Measurements from ENCODE around the gene ANKRD55. TPM values are rescaled to one million over a fixed set of nuclear protein-coding genes. Genes with fewer than 3 reads are reported as not detected.
"Not testable (repeated sequence)": the region's sequence is repeated elsewhere in the genome, so short reads cannot be mapped to it uniquely, and the experiment has no call there.

The ANKRD55 gene
- total RNA-seq, 5 donors from 2014 or later (not counting 1 experiment from before 2014, with no cell fraction given): 2.8 to 19.9 (median 3.4) TPM

DNA sequence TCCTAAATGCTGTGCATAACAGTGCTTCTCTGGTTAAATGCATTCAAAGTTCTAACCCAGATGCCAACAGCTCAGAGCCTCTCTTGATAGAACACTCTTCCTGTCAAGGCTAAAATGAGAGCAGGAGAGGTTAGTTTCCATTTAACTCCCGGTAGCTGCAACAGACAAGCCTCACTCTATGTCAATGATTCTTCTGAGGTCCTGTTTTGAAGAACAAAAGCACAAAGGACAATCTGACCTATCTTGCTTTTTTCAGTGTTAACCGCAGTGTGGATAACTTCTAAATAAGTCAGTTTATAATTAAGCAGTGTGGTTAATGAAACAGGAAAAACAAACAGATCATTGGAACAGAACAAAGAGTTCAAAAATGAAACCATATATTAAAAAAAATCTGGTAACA is 80.7 kb downstream of the ANKRD55 start:
- peak in 1 of 35 experiments; percentile 55 for DNase-seq
- WGBS (ENCODE audit: insufficient coverage): no CpG with 5 or more reads among the region's 2 CpGs
- POLR2A ChIA-PET: interaction anchor here in 1 of 2 donors (0.6 kb wide), 1 partner anchor 57 kb away, joined by 9 read pairs; no protein-coding TSS in a partner anchor
- Histone ChIP-seq H3K4me3 (ENCODE audit: control insufficient read depth in 1 of 2, extremely low read depth in 1 of 2, low read length in 1 of 2) (peak overlapping the region in 1 of 2 donors; percentile 44), H3K27me3 (replicated peaks in 1 of 2; ENCODE audit: control insufficient read depth in 2 of 2, extremely low read depth in 1 of 2, insufficient read depth in 2 of 2, low read length in 1 of 2) (no peaks in the 10 kb centered on the region), H3K4me1 (ENCODE audit: control insufficient read depth in 1 of 2, extremely low read depth in 1 of 2, insufficient read depth in 2 of 2, low read length in 2 of 2) (peaks cover 63 to 74% of the 10 kb centered on the region in 2 experiments), H3K9me3 (no peaks in the 10 kb centered on the region), H3K27ac (ENCODE audit: low read length) (peak overlapping the region; percentile 30), H3K36me3 (ENCODE audit: control insufficient read depth in 2 of 2, extremely low read depth in 1 of 2, insufficient read depth in 1 of 2, low read length in 1 of 2) (no peaks in the 10 kb centered on the region)
- CTCF ChIA-PET: no interaction called here
- peak; percentile 21 to 47 (median 39) for ATAC-seq (replicated peaks in 1 of 4)
- Mint-ChIP-seq H3K27ac (peak overlapping the region; percentile 88 to 91), H3K36me3 (no peaks in the 10 kb centered on the region), H3K27me3 (no peaks in the 10 kb centered on the region), H3K9me3 (no peaks in the 10 kb centered on the region), H3K4me1 (peaks cover 65 to 77% (median 73%) of the 10 kb centered on the region in 3 donors), H3K4me3 (peak overlapping the region; percentile 50 to 61 (median 53))

- peaks cover 56 to 71% of the 10 kb centered on the region in 2 experiments for H3K4me1 ChIP-seq (ENCODE audit: control insufficient read depth in 1 of 2, extremely low read depth in 1 of 2, insufficient read depth in 2 of 2, low read length in 2 of 2)
- H3K4me3 ChIP-seq (ENCODE audit: control insufficient read depth in 1 of 2, extremely low read depth in 1 of 2, low read length in 1 of 2); H3K27me3 Mint-ChIP-seq; H3K4me3 Mint-ChIP-seq; ATAC-seq (replicated peaks in 1 of 4); H3K9me3 Mint-ChIP-seq; H3K36me3 Mint-ChIP-seq; H3K27ac ChIP-seq (ENCODE audit: low read length); DNase-seq; H3K27me3 ChIP-seq (replicated peaks in 1 of 2; ENCODE audit: control insufficient read depth in 2 of 2, extremely low read depth in 1 of 2, insufficient read depth in 2 of 2, low read length in 1 of 2); H3K9me3 ChIP-seq; H3K36me3 ChIP-seq (ENCODE audit: control insufficient read depth in 2 of 2, extremely low read depth in 1 of 2, insufficient read depth in 1 of 2, low read length in 1 of 2); CTCF ChIA-PET: not testable (repeated sequence)
- peak overlapping the region; percentile 16 to 36 for H3K27ac Mint-ChIP-seq
- POLR2A ChIA-PET: interaction anchor here in 1 of 2 donors (0.7 kb wide), 1 partner anchor 17 kb away, joined by 3 read pairs; no protein-coding TSS in a partner anchor
- 89% methylated on average over 3 of the region's 9 CpGs for WGBS (ENCODE audit: insufficient coverage)
- peaks cover 58 to 71% (median 63%) of the 10 kb centered on the region in 3 donors for H3K4me1 Mint-ChIP-seq
These were observed 82.4 kb downstream of the ANKRD55 start for GRCh38 chr5:56150756-56151155.

- Mint-ChIP-seq H3K27me3 (no peaks in the 10 kb centered on the region), H3K4me3 (peak overlapping the region; percentile 31 to 50 (median 45)), H3K36me3 (no peaks in the 10 kb centered on the region), H3K27ac (peak overlapping the region; percentile 95 to 96), H3K9me3 (no peaks in the 10 kb centered on the region), H3K4me1 (peaks cover 64 to 71% (median 64%) of the 10 kb centered on the region in 3 donors)
- peak; percentile 70 to 85 (median 80) for ATAC-seq (replicated peaks in 1 of 4)
- Histone ChIP-seq H3K9me3 (no peaks in the 10 kb centered on the region), H3K4me3 (ENCODE audit: control insufficient read depth in 1 of 2, extremely low read depth in 1 of 2, low read length in 1 of 2) (no peak overlapping the region), H3K27ac (ENCODE audit: low read length) (peak overlapping the region; percentile 63), H3K36me3 (ENCODE audit: control insufficient read depth in 2 of 2, extremely low read depth in 1 of 2, insufficient read depth in 1 of 2, low read length in 1 of 2) (no peaks in the 10 kb centered on the region), H3K27me3 (replicated peaks in 1 of 2; ENCODE audit: control insufficient read depth in 2 of 2, extremely low read depth in 1 of 2, insufficient read depth in 2 of 2, low read length in 1 of 2) (no peaks in the 10 kb centered on the region), H3K4me1 (ENCODE audit: control insufficient read depth in 1 of 2, extremely low read depth in 1 of 2, insufficient read depth in 2 of 2, low read length in 2 of 2) (peaks cover 55 to 70% of the 10 kb centered on the region in 2 experiments)
- ChIA-PET POLR2A (interaction anchor here in 1 of 2 donors (0.5 to 0.6 kb wide), 2 partner anchors 34 to 40 kb away, joined by 3 to 4 read pairs; no protein-coding TSS in a partner anchor), CTCF (interaction anchor here in 1 of 2 donors (0.6 kb wide), 1 partner anchor 842 kb away, joined by 3 read pairs; no protein-coding TSS in a partner anchor)
- DNase-seq: peak in 27 of 35 experiments; percentile 20 to 66 (median 43)
- 0% methylated on average over 3 of the region's 4 CpGs for WGBS (ENCODE audit: insufficient coverage)
These were observed 84.6 kb downstream of the ANKRD55 start for GRCh38 chr5:56148453-56148971.

GRCh38 chr5:56147659-56148230 is 85.4 kb downstream of the ANKRD55 start:
- WGBS (ENCODE audit: insufficient coverage): 75% methylated on average over 1 of the region's 4 CpGs
- H3K27me3 ChIP-seq (replicated peaks in 1 of 2; ENCODE audit: control insufficient read depth in 2 of 2, extremely low read depth in 1 of 2, insufficient read depth in 2 of 2, low read length in 1 of 2): no peaks in the 10 kb centered on the region
- H3K4me3 ChIP-seq (ENCODE audit: control insufficient read depth in 1 of 2, extremely low read depth in 1 of 2, low read length in 1 of 2): no peak overlapping the region
- H3K9me3 ChIP-seq: no peaks in the 10 kb centered on the region
- H3K4me1 ChIP-seq (ENCODE audit: control insufficient read depth in 1 of 2, extremely low read depth in 1 of 2, insufficient read depth in 2 of 2, low read length in 2 of 2): peaks cover 48 to 74% of the 10 kb centered on the region in 2 experiments
- POLR2A ChIA-PET: interaction anchor here (0.5 to 0.7 kb wide), 6 partner anchors 10 to 1049 kb away, joined by 3 to 6 read pairs (median 3); no protein-coding TSS in a partner anchor
- Mint-ChIP-seq H3K4me1 (peaks cover 64 to 71% (median 65%) of the 10 kb centered on the region in 3 donors), H3K9me3 (no peaks in the 10 kb centered on the region), H3K4me3 (peak overlapping the region in 1 of 3 donors; percentile 45), H3K36me3 (no peaks in the 10 kb centered on the region), H3K27me3 (no peaks in the 10 kb centered on the region), H3K27ac (peak overlapping the region; percentile 95 to 96)
- ATAC-seq (replicated peaks in 1 of 4) (no peak), DNase-seq (peak in 1 of 35 experiments; percentile 18)
- CTCF ChIA-PET: interaction anchor here in 1 of 2 donors (0.6 kb wide), 2 partner anchors 673 to 1862 kb away, joined by 4 to 6 read pairs; no protein-coding TSS in a partner anchor
- H3K27ac ChIP-seq (ENCODE audit: low read length): peak overlapping the region; percentile 63
- H3K36me3 ChIP-seq (ENCODE audit: control insufficient read depth in 2 of 2, extremely low read depth in 1 of 2, insufficient read depth in 1 of 2, low read length in 1 of 2): no peaks in the 10 kb centered on the region

DNA sequence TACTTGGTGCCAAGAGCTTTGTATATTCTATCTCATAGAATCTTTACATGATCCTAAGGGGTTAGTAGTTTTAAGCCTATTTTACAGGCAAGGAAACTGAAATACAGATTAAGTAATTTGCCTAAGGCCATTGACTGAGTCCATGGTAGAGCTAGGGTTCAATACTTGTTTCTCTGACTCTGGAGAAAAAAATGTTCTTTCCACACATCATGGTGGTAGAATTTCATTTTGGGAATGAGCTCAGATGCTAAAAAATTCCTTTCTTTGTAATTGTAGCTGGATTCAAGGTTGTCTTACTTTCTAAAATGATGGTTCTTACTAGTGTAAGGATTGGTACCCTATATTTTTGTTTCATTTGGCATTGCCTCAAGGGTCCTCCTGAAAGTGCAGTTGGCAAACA is 86.0 kb downstream of the ANKRD55 start:
- POLR2A ChIA-PET: interaction anchor here in 1 of 2 donors (0.5 kb wide), 2 partner anchors 9 to 404 kb away, joined by 3 to 6 read pairs; no protein-coding TSS in a partner anchor
- DNase-seq (no peak), ATAC-seq (replicated peaks in 1 of 4) (no peak)
- Mint-ChIP-seq H3K27me3 (no peaks in the 10 kb centered on the region), H3K27ac (peak overlapping the region; percentile 95 to 96), H3K36me3 (no peaks in the 10 kb centered on the region), H3K9me3 (no peaks in the 10 kb centered on the region), H3K4me3 (no peak overlapping the region), H3K4me1 (peaks cover 64 to 71% (median 65%) of the 10 kb centered on the region in 3 donors)
- no peaks in the 10 kb centered on the region for H3K27me3 ChIP-seq (replicated peaks in 1 of 2; ENCODE audit: control insufficient read depth in 2 of 2, extremely low read depth in 1 of 2, insufficient read depth in 2 of 2, low read length in 1 of 2)
- H3K36me3 ChIP-seq (ENCODE audit: control insufficient read depth in 2 of 2, extremely low read depth in 1 of 2, insufficient read depth in 1 of 2, low read length in 1 of 2): no peaks in the 10 kb centered on the region
- no peaks in the 10 kb centered on the region for H3K9me3 ChIP-seq
- peak overlapping the region; percentile 63 for H3K27ac ChIP-seq (ENCODE audit: low read length)
- H3K4me1 ChIP-seq (ENCODE audit: control insufficient read depth in 1 of 2, extremely low read depth in 1 of 2, insufficient read depth in 2 of 2, low read length in 2 of 2): peaks cover 48 to 78% of the 10 kb centered on the region in 2 experiments
- no peak overlapping the region for H3K4me3 ChIP-seq (ENCODE audit: control insufficient read depth in 1 of 2, extremely low read depth in 1 of 2, low read length in 1 of 2)
- CTCF ChIA-PET: no interaction called here

DNA sequence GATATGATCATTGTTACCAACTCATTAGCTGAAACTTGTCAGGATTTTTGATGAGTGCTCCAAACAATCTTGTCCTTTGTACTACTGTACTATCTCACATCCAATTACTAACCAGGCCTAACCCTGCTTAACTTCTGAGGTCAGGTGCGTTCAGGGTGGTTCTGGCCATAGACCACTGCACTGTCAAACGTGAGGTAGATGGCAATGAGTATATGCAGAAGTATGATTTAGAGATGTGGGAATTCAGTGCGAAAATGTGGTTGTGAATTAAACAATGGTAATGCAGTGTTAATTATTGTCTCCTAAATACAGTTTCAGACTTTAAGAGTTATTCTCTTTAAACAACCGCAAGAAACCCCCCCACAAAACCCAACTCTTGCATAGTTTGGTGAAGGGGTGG is 86.5 kb downstream of the ANKRD55 start:
- Histone ChIP-seq H3K36me3 (ENCODE audit: control insufficient read depth in 2 of 2, extremely low read depth in 1 of 2, insufficient read depth in 1 of 2, low read length in 1 of 2) (no peaks in the 10 kb centered on the region), H3K4me1 (ENCODE audit: control insufficient read depth in 1 of 2, extremely low read depth in 1 of 2, insufficient read depth in 2 of 2, low read length in 2 of 2) (peaks cover 44 to 76% of the 10 kb centered on the region in 2 experiments), H3K4me3 (ENCODE audit: control insufficient read depth in 1 of 2, extremely low read depth in 1 of 2, low read length in 1 of 2) (no peak overlapping the region), H3K9me3 (no peaks in the 10 kb centered on the region), H3K27me3 (replicated peaks in 1 of 2; ENCODE audit: control insufficient read depth in 2 of 2, extremely low read depth in 1 of 2, insufficient read depth in 2 of 2, low read length in 1 of 2) (no peaks in the 10 kb centered on the region), H3K27ac (ENCODE audit: low read length) (no peak overlapping the region)
- Mint-ChIP-seq H3K4me3 (peak overlapping the region in 1 of 3 donors; percentile 33), H3K36me3 (no peaks in the 10 kb centered on the region), H3K9me3 (no peaks in the 10 kb centered on the region), H3K27me3 (no peaks in the 10 kb centered on the region), H3K4me1 (peaks cover 67 to 70% (median 67%) of the 10 kb centered on the region in 3 donors), H3K27ac (peak overlapping the region; percentile 95 to 96)
- ATAC-seq (replicated peaks in 1 of 4) (no peak), DNase-seq (no peak)
- 85% methylated on average over 2 of the region's 4 CpGs for WGBS (ENCODE audit: insufficient coverage)
- CTCF ChIA-PET: no interaction called here
- POLR2A ChIA-PET: no interaction called here

Measured in T-cell (primary cell).